ENCODE data around the gene RALGAPA1. TPM values are rescaled to one million over a fixed set of nuclear protein-coding genes. Genes with fewer than 3 reads are reported as not detected.
"Not testable (repeated sequence)": the region's sequence is repeated elsewhere in the genome, so short reads cannot be mapped to it uniquely, and the experiment has no call there.

Gene RALGAPA1
- total RNA-seq, 1 donor from 2014 or later, result 41.8 TPM

GRCh38 chr14:35619998-35620397 is 189.1 kb downstream of the RALGAPA1 start:
- ATAC-seq, result not testable (repeated sequence)

- ATAC-seq, result not testable (repeated sequence)
Observed at GRCh38 chr14:35619461-35619860, 189.6 kb downstream of the RALGAPA1 start.

GRCh38 chr14:35617500-35617899 is 191.6 kb downstream of the RALGAPA1 start:
- ATAC-seq, result no peak

- peak; percentile 99 for ATAC-seq
Observed at GRCh38 chr14:35607380-35607779, 201.7 kb downstream of the RALGAPA1 start.

GRCh38 chr14:35600253-35600652 is 208.8 kb downstream of the RALGAPA1 start:
- no peak for ATAC-seq

- ATAC-seq, result no peak
Observed at GRCh38 chr14:35594616-35595015, 214.5 kb downstream of the RALGAPA1 start.

- ATAC-seq, result not testable (repeated sequence)
Observed at GRCh38 chr14:35587373-35587772, 221.7 kb downstream of the RALGAPA1 start.

- no peak for ATAC-seq
Observed at GRCh38 chr14:35578639-35579038, 230.5 kb downstream of the RALGAPA1 start.

GRCh38 chr14:35578135-35578534 is 231.0 kb downstream of the RALGAPA1 start:
- no peak for ATAC-seq

GRCh38 chr14:35576856-35577255 is 232.2 kb downstream of the RALGAPA1 start:
- ATAC-seq, result no peak

GRCh38 chr14:35576260-35576659 is 232.8 kb downstream of the RALGAPA1 start:
- no peak for ATAC-seq

- no peak for ATAC-seq
Observed at GRCh38 chr14:35573911-35574310, 235.2 kb downstream of the RALGAPA1 start.

- ATAC-seq, result no peak
Observed at GRCh38 chr14:35571598-35571997, 237.5 kb downstream of the RALGAPA1 start.

GRCh38 chr14:35565871-35566464 is 243.1 kb downstream of the RALGAPA1 start:
- ATAC-seq, result no peak

- no peak for ATAC-seq
Observed at GRCh38 chr14:35558680-35559079, 250.4 kb downstream of the RALGAPA1 start.

- no peak for ATAC-seq
Observed at GRCh38 chr14:35557221-35557747, 251.8 kb downstream of the RALGAPA1 start.

GRCh38 chr14:35556548-35556947 is 252.5 kb downstream of the RALGAPA1 start:
- ATAC-seq, result no peak

- no peak for ATAC-seq
Observed at GRCh38 chr14:35553808-35554207, 255.3 kb downstream of the RALGAPA1 start.

GRCh38 chr14:35551081-35551480 is 258.0 kb downstream of the RALGAPA1 start:
- ATAC-seq, result no peak

GRCh38 chr14:35549551-35549950 is 259.5 kb downstream of the RALGAPA1 start:
- no peak for ATAC-seq

GRCh38 chr14:35543006-35543405 is 266.1 kb downstream of the RALGAPA1 start:
- ATAC-seq, result no peak

- ATAC-seq, result no peak
Observed at GRCh38 chr14:35539969-35540368, 269.1 kb downstream of the RALGAPA1 start.

- ATAC-seq, result peak; percentile 14
Observed at GRCh38 chr14:35535483-35536112, 273.5 kb downstream of the RALGAPA1 start.

- peak; percentile 91 for ATAC-seq
Observed at GRCh38 chr14:35534873-35535482, 274.1 kb downstream of the RALGAPA1 start.

All from esophagus mucosa (tissue), 1 donor.